ENCODE data around the gene METTL24.

METTL24 gene

DNA sequence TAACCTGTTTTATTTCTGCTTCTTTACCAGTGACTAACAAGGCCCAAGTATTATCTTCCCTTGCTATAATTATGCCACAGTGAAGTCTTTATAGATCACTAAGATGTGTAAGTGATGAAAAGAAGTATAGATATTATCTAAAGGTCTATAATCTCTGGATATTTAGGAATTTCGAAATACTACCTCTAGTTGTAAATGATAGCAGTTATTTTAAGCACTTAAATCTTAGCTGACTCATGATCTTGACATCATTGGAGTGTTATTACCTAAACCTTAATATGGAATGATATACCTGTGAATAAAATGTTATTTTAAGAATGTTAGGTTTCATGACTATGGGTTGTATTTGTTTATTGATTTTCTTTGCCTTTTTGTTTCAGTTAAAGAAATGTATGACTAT is 146.4 kb downstream of the METTL24 start:
- no peaks in the 10 kb centered on the region for H3K27me3 ChIP-seq (ENCODE audit: control insufficient read depth in 1 of 2, insufficient read depth in 1 of 2, low read length in 2 of 2)
- H3K4me3 ChIP-seq (ENCODE audit: insufficient read depth in 1 of 2, low read depth in 1 of 2, low read length in 2 of 2) = no peak overlapping the region
- no peak overlapping the region for H2BK120ac ChIP-seq (ENCODE audit: low read depth, low read length)
- H3K27ac ChIP-seq (ENCODE audit: low read length, poor library complexity, severe bottlenecking) = no peak overlapping the region
- H3K9me3 ChIP-seq (ENCODE audit: control insufficient read depth, low read length) = no peaks in the 10 kb centered on the region
- no peaks in the 10 kb centered on the region for H3K4me1 ChIP-seq (ENCODE audit: control insufficient read depth, insufficient read depth, low read depth, low read length)
- H3K9ac ChIP-seq (ENCODE audit: low read length) = no peak overlapping the region
- H3K18ac ChIP-seq (ENCODE audit: low read depth in 1 of 2, low read length in 2 of 2) = no peak overlapping the region
- H4K91ac ChIP-seq (ENCODE audit: low read length) = no peak overlapping the region
- peaks cover 4 to 90% of the 10 kb centered on the region in 2 experiments for H3K36me3 ChIP-seq (ENCODE audit: control insufficient read depth in 1 of 2, insufficient read depth in 2 of 2, low read depth in 1 of 2, low read length in 2 of 2)
- no peak for DNase-seq
- H2BK15ac ChIP-seq (ENCODE audit: low read depth, poor library complexity, severe bottlenecking) = no peak overlapping the region
- H2AK5ac ChIP-seq (ENCODE audit: low read length, severe bottlenecking) = no peak overlapping the region
- no peak overlapping the region for H3K14ac ChIP-seq (ENCODE audit: low read length in 2 of 2)
- no peak overlapping the region for H3K4me2 ChIP-seq (ENCODE audit: low read length, poor library complexity, severe bottlenecking)
- no CpG with 5 or more reads among the region's 1 CpG for WGBS
- peaks cover 2% of the 10 kb centered on the region for H3K79me1 ChIP-seq (replicated peaks; ENCODE audit: low read length, poor library complexity, severe bottlenecking)
- no peak overlapping the region for H3K4ac ChIP-seq (ENCODE audit: low read depth in 1 of 2, low read length in 2 of 2)
- H4K8ac ChIP-seq (ENCODE audit: low read length) = no peak overlapping the region
- H3K23ac ChIP-seq (ENCODE audit: low read length in 2 of 2) = no peak overlapping the region
- H2BK12ac ChIP-seq (ENCODE audit: low read length in 2 of 2) = no peak overlapping the region
- H2BK5ac ChIP-seq (ENCODE audit: low read depth, low read length, poor library complexity, severe bottlenecking) = no peak overlapping the region
- no peak overlapping the region for H2AFZ ChIP-seq (ENCODE audit: low read depth, low read length)

GRCh38 chr6:110207652-110208051 is 150.5 kb downstream of the METTL24 start:
- no peaks in the 10 kb centered on the region for H3K4me1 ChIP-seq (ENCODE audit: control insufficient read depth, insufficient read depth, low read depth, low read length)
- H3K79me1 ChIP-seq (replicated peaks; ENCODE audit: low read length, poor library complexity, severe bottlenecking) = peaks cover 6% of the 10 kb centered on the region
- no peak overlapping the region for H2BK12ac ChIP-seq (ENCODE audit: low read length in 2 of 2)
- H2AK5ac ChIP-seq (ENCODE audit: low read length, severe bottlenecking) = no peak overlapping the region
- H3K9ac ChIP-seq (ENCODE audit: low read length) = no peak overlapping the region
- H2BK120ac ChIP-seq (ENCODE audit: low read depth, low read length) = no peak overlapping the region
- no peak overlapping the region for H3K4me3 ChIP-seq (ENCODE audit: insufficient read depth in 1 of 2, low read depth in 1 of 2, low read length in 2 of 2)
- H2BK5ac ChIP-seq (ENCODE audit: low read depth, low read length, poor library complexity, severe bottlenecking) = no peak overlapping the region
- H3K4ac ChIP-seq (ENCODE audit: low read depth in 1 of 2, low read length in 2 of 2) = no peak overlapping the region
- H4K91ac ChIP-seq (ENCODE audit: low read length) = no peak overlapping the region
- H3K14ac ChIP-seq (ENCODE audit: low read length in 2 of 2) = no peak overlapping the region
- 98% methylated on average over 3 of the region's 3 CpGs for WGBS
- H3K9me3 ChIP-seq (ENCODE audit: control insufficient read depth, low read length) = no peaks in the 10 kb centered on the region
- no peak overlapping the region for H3K27ac ChIP-seq (ENCODE audit: low read length, poor library complexity, severe bottlenecking)
- no peak for DNase-seq
- H3K18ac ChIP-seq (ENCODE audit: low read depth in 1 of 2, low read length in 2 of 2) = no peak overlapping the region
- H3K27me3 ChIP-seq (ENCODE audit: control insufficient read depth in 1 of 2, insufficient read depth in 1 of 2, low read length in 2 of 2) = no peaks in the 10 kb centered on the region
- no peak overlapping the region for H3K4me2 ChIP-seq (ENCODE audit: low read length, poor library complexity, severe bottlenecking)
- H2BK15ac ChIP-seq (ENCODE audit: low read depth, poor library complexity, severe bottlenecking) = no peak overlapping the region
- peaks cover 4 to 56% of the 10 kb centered on the region in 2 experiments for H3K36me3 ChIP-seq (ENCODE audit: control insufficient read depth in 1 of 2, insufficient read depth in 2 of 2, low read depth in 1 of 2, low read length in 2 of 2)
- no peak overlapping the region for H3K23ac ChIP-seq (ENCODE audit: low read length in 2 of 2)
- no peak overlapping the region for H2AFZ ChIP-seq (ENCODE audit: low read depth, low read length)
- H4K8ac ChIP-seq (ENCODE audit: low read length) = no peak overlapping the region

DNA sequence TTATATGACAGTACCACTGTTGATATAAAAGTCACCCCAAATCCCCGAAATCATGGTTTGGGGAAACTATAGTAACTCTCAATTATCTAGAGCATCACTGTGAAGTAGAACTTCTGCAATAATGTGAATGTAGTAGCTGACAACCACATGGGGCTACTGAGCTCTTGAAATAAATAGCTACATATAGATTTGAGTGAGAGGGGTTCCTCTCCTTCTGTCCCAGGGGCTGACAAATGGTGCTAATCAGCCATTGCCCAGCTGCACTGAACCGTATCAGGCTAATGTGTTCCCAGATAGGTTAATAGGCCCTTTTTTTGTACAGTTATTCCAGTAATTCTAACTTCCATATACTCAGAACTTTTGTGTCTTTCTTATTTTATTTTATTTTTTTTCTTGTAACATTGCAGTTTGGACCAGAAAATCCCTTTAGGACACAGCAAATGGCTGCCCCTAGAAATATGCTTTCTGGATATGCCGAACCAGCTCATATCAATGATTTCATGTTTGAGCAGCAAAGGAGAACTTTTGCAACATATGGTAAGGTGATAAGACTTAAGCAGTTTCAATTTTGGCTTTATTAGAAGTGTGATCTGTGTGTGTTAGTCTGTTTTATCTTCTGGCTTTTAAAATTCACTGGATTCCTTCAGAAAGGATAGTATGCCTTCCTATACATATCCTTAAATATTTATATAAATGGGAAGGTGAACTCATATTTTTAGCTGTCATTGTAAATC is 156.8 kb downstream of the METTL24 start:
- no peak overlapping the region for H3K14ac ChIP-seq (ENCODE audit: low read length in 2 of 2)
- H3K9ac ChIP-seq (ENCODE audit: low read length) = no peak overlapping the region
- H3K79me1 ChIP-seq (replicated peaks; ENCODE audit: low read length, poor library complexity, severe bottlenecking) = peaks cover 14% of the 10 kb centered on the region
- no peak overlapping the region for H4K8ac ChIP-seq (ENCODE audit: low read length)
- DNase-seq = no peak
- peaks cover 0 to 13% of the 10 kb centered on the region in 2 experiments for H3K36me3 ChIP-seq (ENCODE audit: control insufficient read depth in 1 of 2, insufficient read depth in 2 of 2, low read depth in 1 of 2, low read length in 2 of 2)
- WGBS = 100% methylated on average over 1 of the region's 3 CpGs
- H2BK12ac ChIP-seq (ENCODE audit: low read length in 2 of 2) = no peak overlapping the region
- no peak overlapping the region for H3K4me2 ChIP-seq (ENCODE audit: low read length, poor library complexity, severe bottlenecking)
- H2BK5ac ChIP-seq (ENCODE audit: low read depth, low read length, poor library complexity, severe bottlenecking) = no peak overlapping the region
- H4K91ac ChIP-seq (ENCODE audit: low read length) = no peak overlapping the region
- no peak overlapping the region for H2AK5ac ChIP-seq (ENCODE audit: low read length, severe bottlenecking)
- H3K18ac ChIP-seq (ENCODE audit: low read depth in 1 of 2, low read length in 2 of 2) = no peak overlapping the region
- H3K4me1 ChIP-seq (ENCODE audit: control insufficient read depth, insufficient read depth, low read depth, low read length) = no peaks in the 10 kb centered on the region
- H3K4me3 ChIP-seq (ENCODE audit: insufficient read depth in 1 of 2, low read depth in 1 of 2, low read length in 2 of 2) = no peak overlapping the region
- H3K9me3 ChIP-seq (ENCODE audit: control insufficient read depth, low read length) = no peaks in the 10 kb centered on the region
- H3K27me3 ChIP-seq (ENCODE audit: control insufficient read depth in 1 of 2, insufficient read depth in 1 of 2, low read length in 2 of 2) = no peaks in the 10 kb centered on the region
- no peak overlapping the region for H3K23ac ChIP-seq (ENCODE audit: low read length in 2 of 2)
- H3K27ac ChIP-seq (ENCODE audit: low read length, poor library complexity, severe bottlenecking) = no peak overlapping the region
- no peak overlapping the region for H3K4ac ChIP-seq (ENCODE audit: low read depth in 1 of 2, low read length in 2 of 2)
- no peak overlapping the region for H2AFZ ChIP-seq (ENCODE audit: low read depth, low read length)
- H2BK15ac ChIP-seq (ENCODE audit: low read depth, poor library complexity, severe bottlenecking) = no peak overlapping the region
- no peak overlapping the region for H2BK120ac ChIP-seq (ENCODE audit: low read depth, low read length)

DNA sequence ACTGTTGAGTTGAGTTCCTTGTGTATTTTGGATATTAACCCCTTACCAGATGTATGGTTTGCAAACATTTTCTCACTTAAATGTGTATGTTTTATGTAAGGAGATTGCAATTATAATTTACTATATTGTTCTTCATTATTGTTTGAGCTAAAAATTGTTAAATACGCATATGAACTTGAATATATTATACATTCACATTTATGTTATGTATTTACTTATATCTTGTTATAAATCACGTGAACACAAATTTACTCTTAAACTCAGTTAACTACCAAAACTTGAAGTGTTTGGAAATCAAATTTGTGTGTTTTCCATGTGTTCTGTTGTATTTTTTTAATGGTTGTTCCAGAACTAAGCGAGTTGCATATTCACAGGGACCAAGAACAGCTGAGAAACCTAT is 159.6 kb downstream of the METTL24 start:
- Histone ChIP-seq H2BK15ac (ENCODE audit: low read depth, poor library complexity, severe bottlenecking) (no peak overlapping the region), H3K79me1 (replicated peaks; ENCODE audit: low read length, poor library complexity, severe bottlenecking) (peaks cover 12% of the 10 kb centered on the region), H3K18ac (ENCODE audit: low read depth in 1 of 2, low read length in 2 of 2) (no peak overlapping the region), H3K23ac (ENCODE audit: low read length in 2 of 2) (no peak overlapping the region), H3K14ac (ENCODE audit: low read length in 2 of 2) (no peak overlapping the region), H3K36me3 (ENCODE audit: control insufficient read depth in 1 of 2, insufficient read depth in 2 of 2, low read depth in 1 of 2, low read length in 2 of 2) (peaks cover 0 to 23% of the 10 kb centered on the region in 2 experiments), H2AFZ (ENCODE audit: low read depth, low read length) (no peak overlapping the region), H2AK5ac (ENCODE audit: low read length, severe bottlenecking) (no peak overlapping the region), H3K4me1 (ENCODE audit: control insufficient read depth, insufficient read depth, low read depth, low read length) (no peaks in the 10 kb centered on the region), H3K9me3 (ENCODE audit: control insufficient read depth, low read length) (no peaks in the 10 kb centered on the region), H3K4me3 (ENCODE audit: insufficient read depth in 1 of 2, low read depth in 1 of 2, low read length in 2 of 2) (no peak overlapping the region), H4K91ac (ENCODE audit: low read length) (no peak overlapping the region), H4K8ac (ENCODE audit: low read length) (no peak overlapping the region), H3K27me3 (ENCODE audit: control insufficient read depth in 1 of 2, insufficient read depth in 1 of 2, low read length in 2 of 2) (no peaks in the 10 kb centered on the region), H3K9ac (ENCODE audit: low read length) (no peak overlapping the region), H3K4ac (ENCODE audit: low read depth in 1 of 2, low read length in 2 of 2) (no peak overlapping the region), H3K4me2 (ENCODE audit: low read length, poor library complexity, severe bottlenecking) (no peak overlapping the region), H2BK5ac (ENCODE audit: low read depth, low read length, poor library complexity, severe bottlenecking) (no peak overlapping the region), H3K27ac (ENCODE audit: low read length, poor library complexity, severe bottlenecking) (no peak overlapping the region), H2BK12ac (ENCODE audit: low read length in 2 of 2) (no peak overlapping the region), H2BK120ac (ENCODE audit: low read depth, low read length) (no peak overlapping the region)
- DNase-seq = no peak
- WGBS = 94% methylated on average over 1 of the region's 3 CpGs

Data from mesenchymal stem cell (in vitro differentiated cells and primary cell).